Skeletal muscle satellite cell (primary cell): ENCODE results near the gene HTR4.

Source experiments
- H3K27me3 ChIP-seq: 2 replicates; pipeline ENCODE4 v1.7.0; 2013; ENCODE audit warnings: low read length; ENCODE audit not compliant: control insufficient read depth, insufficient read depth
- H3K36me3 ChIP-seq: 2 replicates; pipeline ENCODE4 v1.7.0; 2013; ENCODE audit warnings: mild to moderate bottlenecking, control low read depth, low read length; ENCODE audit not compliant: insufficient read depth
- H3K4me1 ChIP-seq: 2 replicates; pipeline ENCODE4 v1.7.0; 2013; ENCODE audit warnings: low read length; ENCODE audit not compliant: control insufficient read depth, insufficient read depth
- H3K4me2 ChIP-seq: 2 replicates; pipeline ENCODE4 v1.7.0; 2013; ENCODE audit warnings: mild to moderate bottlenecking, low read length
- H3K4me3 ChIP-seq: 2 replicates; pipeline ENCODE4 v1.7.0; 2013; ENCODE audit warnings: low read length
- H3K9ac ChIP-seq: 2 replicates; pipeline ENCODE4 v1.7.0; 2013; ENCODE audit warnings: mild to moderate bottlenecking, low read depth, low read length, moderate library complexity
- H3K9me3 ChIP-seq: replicated peaks from 2 replicates; pipeline ENCODE4 v1.7.0; 2013; ENCODE audit warnings: mild to moderate bottlenecking, control low read depth, low read length

HTR4 gene

GRCh38 chr5:148467958-148468357 lies 186.4 kb downstream of the HTR4 start:
- Histone ChIP-seq H3K4me3 (no peak overlapping the region), H3K27me3 (no peaks in the 10 kb centered on the region), H3K9me3 (no peaks in the 10 kb centered on the region), H3K36me3 (no peaks in the 10 kb centered on the region), H3K9ac (no peak overlapping the region), H3K4me1 (peaks cover 33% of the 10 kb centered on the region), H3K4me2 (no peak overlapping the region)

GRCh38 chr5:148466236-148466580 lies 188.1 kb downstream of the HTR4 start:
- Histone ChIP-seq H3K4me3 (no peak overlapping the region), H3K27me3 (no peaks in the 10 kb centered on the region), H3K9ac (no peak overlapping the region), H3K36me3 (no peaks in the 10 kb centered on the region), H3K4me1 (peaks cover 19% of the 10 kb centered on the region), H3K9me3 (no peaks in the 10 kb centered on the region), H3K4me2 (no peak overlapping the region)

DNA sequence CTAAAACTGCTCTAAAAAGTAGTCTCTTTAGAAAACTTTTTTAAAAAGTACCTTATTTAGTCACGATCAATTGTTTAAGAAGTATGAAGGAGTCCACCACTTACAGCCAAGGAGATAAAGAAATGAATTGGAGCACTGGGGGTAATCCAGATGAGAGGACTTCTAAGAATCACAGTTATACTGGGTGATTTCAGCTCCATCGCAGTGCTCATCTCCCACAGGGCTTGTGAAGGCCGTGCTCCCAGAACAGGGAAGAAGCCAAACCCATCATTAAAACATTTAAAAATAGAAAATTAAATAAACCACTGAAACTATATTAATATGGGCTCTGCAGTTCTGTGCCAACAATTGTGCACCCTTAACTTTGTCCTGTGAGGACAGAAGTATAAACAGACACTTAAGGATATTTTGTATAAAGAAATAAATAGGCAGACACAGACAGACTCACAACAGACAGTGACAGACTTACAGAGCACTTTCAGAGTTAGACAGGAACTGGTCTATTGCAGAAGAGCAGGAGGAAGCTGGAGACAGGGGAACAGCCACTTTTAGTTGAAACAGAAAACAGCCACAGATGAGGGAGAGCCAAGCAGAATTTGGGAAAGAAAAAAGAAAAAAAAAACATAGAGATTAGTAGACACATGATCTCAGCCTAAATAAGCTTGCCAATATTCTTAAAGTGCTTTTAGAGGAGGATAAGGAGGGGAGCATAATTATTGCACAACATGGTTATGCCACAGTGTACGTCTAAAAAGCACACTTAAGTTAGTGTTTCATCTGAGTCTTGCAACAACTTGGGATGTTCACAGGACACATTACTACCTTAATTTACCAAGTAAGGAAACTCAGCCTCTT lies 188.7 kb downstream of the HTR4 start:
- Histone ChIP-seq H3K4me2 (no peak overlapping the region), H3K9ac (no peak overlapping the region), H3K36me3 (no peaks in the 10 kb centered on the region), H3K4me1 (peaks cover 16% of the 10 kb centered on the region), H3K4me3 (no peak overlapping the region), H3K9me3 (no peaks in the 10 kb centered on the region), H3K27me3 (no peaks in the 10 kb centered on the region)

DNA sequence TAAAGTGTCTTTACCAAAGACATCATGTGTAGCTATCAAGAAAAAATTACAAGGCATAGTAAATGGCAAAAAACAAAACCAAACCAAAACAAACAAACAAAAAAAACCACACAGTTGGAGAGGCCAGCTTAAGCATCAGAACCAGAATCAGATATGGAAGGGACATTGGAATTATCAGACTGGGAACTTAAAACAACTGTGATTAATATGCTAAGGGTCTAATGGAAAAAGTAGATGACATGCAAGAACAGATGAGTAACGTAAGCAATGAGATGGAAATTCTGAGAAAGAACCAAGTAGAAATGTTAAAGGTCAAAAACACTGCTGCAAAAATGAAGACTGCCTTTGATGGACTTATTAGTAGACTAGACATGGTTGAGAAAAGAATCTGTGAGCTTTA lies 194.7 kb downstream of the HTR4 start:
- Histone ChIP-seq H3K9ac (no peak overlapping the region), H3K4me2 (no peak overlapping the region), H3K4me1 (no peaks in the 10 kb centered on the region), H3K27me3 (no peaks in the 10 kb centered on the region), H3K9me3 (no peaks in the 10 kb centered on the region), H3K4me3 (no peak overlapping the region), H3K36me3 (no peaks in the 10 kb centered on the region)

DNA sequence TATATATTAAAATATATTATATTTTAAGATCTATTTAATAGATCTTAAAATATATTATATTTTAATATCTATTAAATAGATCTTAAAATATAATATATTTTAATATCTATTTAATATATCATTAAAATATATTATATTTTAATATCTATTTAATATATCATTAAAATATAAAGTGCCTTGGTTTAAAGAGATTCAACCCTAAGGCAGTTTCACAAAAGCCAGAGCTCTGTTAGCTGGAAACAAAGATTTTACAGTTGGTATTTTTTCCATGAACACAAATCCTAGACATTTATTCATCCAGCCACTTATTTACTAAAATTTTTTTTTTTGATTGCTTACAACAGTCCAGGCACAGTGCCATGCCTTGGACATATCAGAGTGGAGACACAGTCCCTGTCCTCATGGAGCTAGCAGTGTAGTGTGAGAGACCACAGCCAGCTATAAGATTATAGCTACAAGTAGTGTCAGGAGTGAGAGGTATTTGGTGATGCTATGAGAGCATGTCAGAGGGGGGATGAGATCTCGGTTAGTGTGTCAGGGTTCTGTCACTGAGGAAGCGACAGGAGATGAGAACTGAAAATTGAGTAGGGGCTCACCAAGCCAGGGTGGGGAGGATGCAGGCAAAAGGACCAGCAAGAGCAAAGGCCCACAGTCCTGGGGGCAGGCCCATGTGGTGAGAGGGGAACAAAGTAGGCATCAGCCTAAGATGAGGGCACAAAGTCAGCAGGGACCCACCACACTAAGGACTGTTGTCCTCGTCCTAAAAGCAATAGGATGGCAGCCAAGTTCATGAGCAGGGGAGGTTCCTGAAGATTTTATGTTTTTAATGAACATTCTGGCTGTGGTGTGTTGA lies 196.1 kb downstream of the HTR4 start:
- no peaks in the 10 kb centered on the region for H3K36me3 ChIP-seq
- H3K4me2 ChIP-seq: no peak overlapping the region
- no peaks in the 10 kb centered on the region for H3K9me3 ChIP-seq
- no peaks in the 10 kb centered on the region for H3K27me3 ChIP-seq
- no peaks in the 10 kb centered on the region for H3K4me1 ChIP-seq
- no peak overlapping the region for H3K4me3 ChIP-seq
- H3K9ac ChIP-seq: no peak overlapping the region

DNA sequence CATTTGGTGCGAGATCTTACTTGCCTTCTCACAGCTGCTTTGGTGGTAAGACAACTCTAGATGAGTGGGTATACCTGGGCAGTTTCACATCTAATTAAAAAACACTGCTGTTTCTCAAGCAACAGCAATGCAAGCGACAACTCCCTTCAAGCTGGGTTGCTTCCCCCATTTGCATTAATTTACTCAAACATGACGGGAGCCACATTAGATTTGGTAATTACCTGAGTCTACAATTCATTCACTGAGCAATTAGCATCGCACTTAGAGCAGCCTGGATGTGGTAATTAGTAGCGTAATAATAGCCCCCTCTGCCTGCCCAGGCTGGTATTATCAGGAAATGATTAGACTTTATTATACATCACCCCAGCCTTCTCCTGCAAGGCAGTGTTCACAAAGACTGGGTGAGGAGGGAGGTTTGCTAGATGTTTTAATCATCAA lies 197.1 kb downstream of the HTR4 start:
- no peaks in the 10 kb centered on the region for H3K27me3 ChIP-seq
- no peaks in the 10 kb centered on the region for H3K36me3 ChIP-seq

DNA sequence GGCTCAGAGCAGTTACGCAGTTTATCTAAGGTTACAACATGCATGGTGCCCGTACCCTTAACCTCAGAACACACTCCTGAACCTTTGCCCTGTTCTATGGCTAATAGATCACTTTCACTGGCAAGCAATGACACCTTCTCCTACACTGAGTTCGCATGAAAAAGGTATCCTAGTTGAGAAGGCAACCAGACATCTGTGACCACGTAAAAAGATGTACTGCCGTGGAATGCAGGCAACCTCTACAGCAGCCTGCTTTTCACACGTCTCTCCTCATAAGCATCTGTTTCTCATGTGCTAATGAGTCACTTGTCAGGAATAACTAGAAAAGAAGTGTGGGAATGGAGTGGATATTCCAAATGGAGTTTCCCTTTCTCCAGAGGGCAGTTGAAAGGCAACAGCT lies 199.1 kb downstream of the HTR4 start:
- H3K4me2 ChIP-seq: no peak overlapping the region
- no peak overlapping the region for H3K4me3 ChIP-seq
- no peaks in the 10 kb centered on the region for H3K4me1 ChIP-seq
- H3K9me3 ChIP-seq: no peaks in the 10 kb centered on the region
- no peaks in the 10 kb centered on the region for H3K36me3 ChIP-seq
- H3K27me3 ChIP-seq: no peaks in the 10 kb centered on the region
- H3K9ac ChIP-seq: no peak overlapping the region

More for the DNA sequence above, 197.1 kb downstream of the HTR4 start:
- Histone ChIP-seq H3K4me1 (no peaks in the 10 kb centered on the region), H3K4me2 (no peak overlapping the region), H3K9me3 (no peaks in the 10 kb centered on the region), H3K4me3 (no peak overlapping the region), H3K9ac (no peak overlapping the region)

- Histone ChIP-seq H3K36me3 (no peaks in the 10 kb centered on the region), H3K9me3 (no peaks in the 10 kb centered on the region), H3K4me2 (no peak overlapping the region), H3K4me3 (no peak overlapping the region), H3K9ac (no peak overlapping the region), H3K4me1 (no peaks in the 10 kb centered on the region), H3K27me3 (no peaks in the 10 kb centered on the region)
Observed at GRCh38 chr5:148454576-148454975, 199.8 kb downstream of the HTR4 start.

DNA sequence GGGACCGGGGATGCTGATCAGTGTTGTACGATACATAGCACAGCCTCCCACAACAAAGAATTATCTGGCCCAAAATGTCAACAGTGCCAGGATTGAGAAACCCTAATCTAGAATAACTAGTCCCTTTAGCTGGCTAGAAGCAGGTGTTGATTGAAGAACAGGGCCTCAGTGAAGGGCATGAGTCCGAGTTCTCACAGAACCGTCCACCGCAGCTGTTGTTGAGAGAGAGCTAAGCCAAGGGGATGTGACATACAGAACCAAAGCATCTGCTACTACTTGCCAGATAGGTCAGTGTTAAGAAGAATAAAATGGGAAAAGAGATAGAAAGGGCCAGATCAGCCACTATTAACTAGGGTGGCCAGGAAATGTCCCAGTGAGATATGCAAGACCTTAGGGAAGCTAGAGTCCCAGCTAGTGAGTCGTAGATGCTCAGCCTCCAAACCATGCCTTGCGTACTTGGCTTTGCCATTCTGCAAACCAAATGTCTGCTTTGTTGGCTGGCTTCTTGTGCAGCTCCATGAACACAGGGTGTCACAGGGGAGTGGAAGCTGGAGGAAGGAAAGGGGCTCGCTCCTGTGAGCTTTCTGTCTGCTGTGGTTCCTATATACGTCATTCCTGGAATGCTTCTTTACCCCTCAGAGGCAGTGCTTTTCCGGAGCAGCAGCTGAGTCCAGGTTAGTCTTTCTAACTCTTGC lies 201.7 kb downstream of the HTR4 start:
- no peaks in the 10 kb centered on the region for H3K4me1 ChIP-seq
- no peaks in the 10 kb centered on the region for H3K27me3 ChIP-seq
- no peak overlapping the region for H3K9ac ChIP-seq
- no peaks in the 10 kb centered on the region for H3K36me3 ChIP-seq
- H3K9me3 ChIP-seq: no peaks in the 10 kb centered on the region
- no peak overlapping the region for H3K4me2 ChIP-seq
- no peak overlapping the region for H3K4me3 ChIP-seq

DNA sequence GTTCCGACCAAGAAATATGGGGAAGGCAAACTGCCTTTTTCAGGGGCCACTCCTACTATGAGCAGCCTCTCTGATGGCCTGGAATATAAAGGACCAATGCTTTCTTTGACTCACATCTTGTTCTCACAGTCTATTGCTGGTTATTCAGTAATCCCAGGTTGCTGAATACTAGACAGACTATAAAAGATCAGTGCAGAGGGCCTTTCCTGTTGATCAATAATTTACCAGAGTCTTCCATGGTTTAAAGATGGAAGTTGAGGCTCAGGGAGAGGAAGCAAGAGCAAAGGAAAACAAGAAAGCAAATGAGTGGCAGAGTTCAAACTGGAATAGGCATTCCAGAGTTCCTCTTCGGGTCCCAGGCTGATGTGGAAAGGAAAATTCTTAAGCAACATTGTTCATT lies 207.7 kb downstream of the HTR4 start:
- Histone ChIP-seq H3K9ac (no peak overlapping the region), H3K27me3 (no peaks in the 10 kb centered on the region), H3K4me3 (no peak overlapping the region), H3K36me3 (peaks cover 9% of the 10 kb centered on the region), H3K4me2 (no peak overlapping the region), H3K4me1 (no peaks in the 10 kb centered on the region), H3K9me3 (no peaks in the 10 kb centered on the region)

DNA sequence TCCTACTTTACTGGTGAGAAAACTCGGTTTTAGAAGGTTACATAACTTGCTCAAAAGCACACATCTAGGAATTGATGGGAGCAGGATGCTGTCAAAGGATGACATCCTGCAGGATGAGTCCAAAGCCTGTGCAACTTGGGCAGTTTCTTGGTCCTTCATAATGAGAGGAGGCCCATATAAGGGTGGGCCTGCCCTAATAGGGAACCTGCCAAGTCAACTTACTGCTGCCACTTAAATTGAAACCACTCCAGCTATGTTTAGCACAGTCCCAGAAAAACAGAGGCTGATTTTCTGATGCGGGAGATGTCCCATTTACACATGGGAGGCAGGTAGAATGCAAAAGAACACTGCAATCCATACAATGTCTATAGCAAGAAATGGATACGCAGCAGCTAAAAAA lies 208.7 kb downstream of the HTR4 start:
- H3K9ac ChIP-seq: no peak overlapping the region
- no peaks in the 10 kb centered on the region for H3K9me3 ChIP-seq
- peaks cover 20% of the 10 kb centered on the region for H3K36me3 ChIP-seq
- no peak overlapping the region for H3K4me2 ChIP-seq
- H3K4me1 ChIP-seq: no peaks in the 10 kb centered on the region
- no peak overlapping the region for H3K4me3 ChIP-seq
- H3K27me3 ChIP-seq: no peaks in the 10 kb centered on the region
